Activated naive CD4-positive, alpha-beta T cell treated with anti-CD3 and anti-CD28 coated beads, Interleukin-2, amount 50 U/mL, for 24 hours (primary cell): ENCODE measurements around the gene SLC30A1.
"Not testable (repeated sequence)": the region's sequence is repeated elsewhere in the genome, so short reads cannot be mapped to it uniquely, and the experiment has no call there.

ENCODE experiments used
- H3K27ac Mint-ChIP-seq: one replicate; pipeline ENCODE4 v1.8.0; 2021; ENCODE audit warnings: mild to moderate bottlenecking, mixed read lengths
- H3K27me3 Mint-ChIP-seq: one replicate; pipeline ENCODE4 v1.8.0; 2021; ENCODE audit warnings: mixed read lengths
- H3K36me3 Mint-ChIP-seq: one replicate; pipeline ENCODE4 v1.8.0; 2021; ENCODE audit warnings: mixed read lengths
- H3K4me1 Mint-ChIP-seq: one replicate; pipeline ENCODE4 v1.8.0; 2021; ENCODE audit warnings: mixed read lengths
- H3K4me3 Mint-ChIP-seq: one replicate; pipeline ENCODE4 v1.8.0; 2021; ENCODE audit warnings: mild to moderate bottlenecking, mixed read lengths
- H3K9me3 Mint-ChIP-seq: one replicate; pipeline ENCODE4 v1.8.0; 2021; ENCODE audit warnings: mixed read lengths

Gene SLC30A1, protein sequence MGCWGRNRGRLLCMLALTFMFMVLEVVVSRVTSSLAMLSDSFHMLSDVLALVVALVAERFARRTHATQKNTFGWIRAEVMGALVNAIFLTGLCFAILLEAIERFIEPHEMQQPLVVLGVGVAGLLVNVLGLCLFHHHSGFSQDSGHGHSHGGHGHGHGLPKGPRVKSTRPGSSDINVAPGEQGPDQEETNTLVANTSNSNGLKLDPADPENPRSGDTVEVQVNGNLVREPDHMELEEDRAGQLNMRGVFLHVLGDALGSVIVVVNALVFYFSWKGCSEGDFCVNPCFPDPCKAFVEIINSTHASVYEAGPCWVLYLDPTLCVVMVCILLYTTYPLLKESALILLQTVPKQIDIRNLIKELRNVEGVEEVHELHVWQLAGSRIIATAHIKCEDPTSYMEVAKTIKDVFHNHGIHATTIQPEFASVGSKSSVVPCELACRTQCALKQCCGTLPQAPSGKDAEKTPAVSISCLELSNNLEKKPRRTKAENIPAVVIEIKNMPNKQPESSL

DNA sequence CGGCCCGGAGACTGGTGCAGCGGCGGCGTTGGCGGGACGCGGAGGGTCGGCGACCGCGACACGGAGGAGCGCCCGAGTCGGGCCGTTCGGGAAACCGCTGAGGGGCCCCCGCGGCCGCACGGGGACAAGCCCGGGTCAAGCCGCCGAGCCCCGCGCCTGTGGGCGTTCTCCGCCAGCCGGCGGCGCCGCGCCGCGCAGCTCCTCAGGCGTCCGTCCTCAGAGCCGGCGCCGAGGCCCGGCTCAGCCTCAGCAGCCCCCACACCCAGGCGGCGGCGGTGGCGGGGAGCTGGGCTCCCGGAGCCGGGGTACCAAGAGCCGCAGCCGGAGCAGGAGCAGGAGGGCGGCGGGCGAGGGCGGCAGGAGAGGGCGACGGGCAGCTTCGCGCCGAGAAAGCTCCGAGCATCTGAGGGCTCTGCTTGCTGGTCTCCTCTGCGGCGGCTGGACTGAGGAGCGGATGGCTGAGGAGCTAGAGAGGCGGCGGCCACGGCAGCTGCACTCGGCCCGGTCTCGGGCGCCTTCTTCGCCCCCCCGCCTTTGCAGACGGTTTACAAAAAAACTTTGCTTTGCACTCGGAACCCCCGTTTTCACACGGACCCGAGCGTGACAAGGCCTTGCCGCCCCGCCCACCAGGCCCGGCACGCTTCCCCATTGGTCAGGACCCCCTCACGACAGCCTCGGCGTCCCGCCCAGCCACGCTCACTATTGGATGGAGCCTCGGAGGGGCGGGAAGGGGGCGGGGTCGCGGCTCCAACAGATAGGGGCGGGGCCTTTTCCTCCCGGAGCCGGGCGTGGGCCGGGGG is at the start of gene SLC30A1:
TSS of gene SLC30A1 (minus strand) at position 522 of the 800 bp plus-strand sequence. CDS start 549 bp downstream, outside the sequence.
- no peaks in the 10 kb centered on the region for H3K9me3 Mint-ChIP-seq
- H3K27me3 Mint-ChIP-seq: no peaks in the 10 kb centered on the region
- H3K36me3 Mint-ChIP-seq: peaks cover 3% of the 10 kb centered on the region
- peak within 1 kb of the TSS; percentile 92 for H3K4me3 Mint-ChIP-seq
- peaks cover 43% of the 10 kb centered on the region for H3K4me1 Mint-ChIP-seq
- H3K27ac Mint-ChIP-seq: peak within 1 kb of the TSS; percentile 87

- H3K4me3 Mint-ChIP-seq: no peak overlapping the region
- peaks cover 5% of the 10 kb centered on the region for H3K4me1 Mint-ChIP-seq
- no peaks in the 10 kb centered on the region for H3K9me3 Mint-ChIP-seq
- H3K27me3 Mint-ChIP-seq: no peaks in the 10 kb centered on the region
- no peak overlapping the region for H3K27ac Mint-ChIP-seq
- H3K36me3 Mint-ChIP-seq: no peaks in the 10 kb centered on the region
These were observed 49.5 kb upstream of the SLC30A1 start for GRCh38 chr1:211628417-211628816.

GRCh38 chr1:211627259-211627658 is 48.3 kb upstream of the SLC30A1 start:
- no peak overlapping the region for H3K27ac Mint-ChIP-seq
- no peak overlapping the region for H3K4me3 Mint-ChIP-seq
- peaks cover 6% of the 10 kb centered on the region for H3K4me1 Mint-ChIP-seq
- H3K36me3 Mint-ChIP-seq: no peaks in the 10 kb centered on the region
- no peaks in the 10 kb centered on the region for H3K9me3 Mint-ChIP-seq
- no peaks in the 10 kb centered on the region for H3K27me3 Mint-ChIP-seq

GRCh38 chr1:211625866-211626265 is 46.9 kb upstream of the SLC30A1 start:
- H3K4me1 Mint-ChIP-seq, H3K27ac Mint-ChIP-seq, H3K4me3 Mint-ChIP-seq, H3K9me3 Mint-ChIP-seq, H3K36me3 Mint-ChIP-seq, H3K27me3 Mint-ChIP-seq: not testable (repeated sequence)

GRCh38 chr1:211625040-211625439 is 46.1 kb upstream of the SLC30A1 start:
- no peaks in the 10 kb centered on the region for H3K9me3 Mint-ChIP-seq
- no peaks in the 10 kb centered on the region for H3K27me3 Mint-ChIP-seq
- no peak overlapping the region for H3K27ac Mint-ChIP-seq
- no peak overlapping the region for H3K4me3 Mint-ChIP-seq
- H3K36me3 Mint-ChIP-seq: no peaks in the 10 kb centered on the region
- peaks cover 6% of the 10 kb centered on the region for H3K4me1 Mint-ChIP-seq

DNA sequence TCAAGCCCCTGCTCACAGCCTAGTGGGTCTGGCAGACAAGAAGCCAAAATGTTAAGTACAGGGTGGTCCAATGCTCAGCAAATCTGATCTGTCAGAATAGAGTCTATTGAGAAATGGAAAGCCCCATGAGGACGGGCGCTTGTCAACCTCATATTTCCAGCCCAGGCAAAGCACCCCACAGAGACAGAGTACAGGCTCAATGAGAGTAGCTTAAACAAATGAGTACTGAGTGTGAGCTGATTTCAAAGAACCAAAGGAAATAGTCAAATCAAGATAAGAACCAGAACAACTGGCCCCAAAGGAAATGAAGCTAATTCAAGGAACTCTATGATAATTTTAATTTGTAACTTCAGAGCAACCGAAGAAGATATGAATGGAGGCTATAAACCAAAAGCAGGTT is 44.6 kb upstream of the SLC30A1 start:
- Mint-ChIP-seq H3K4me1 (peaks cover 6% of the 10 kb centered on the region), H3K27ac (peak overlapping the region; percentile 11), H3K4me3 (no peak overlapping the region), H3K9me3 (no peaks in the 10 kb centered on the region), H3K36me3 (no peaks in the 10 kb centered on the region), H3K27me3 (no peaks in the 10 kb centered on the region)

GRCh38 chr1:211621447-211622198 is 42.7 kb upstream of the SLC30A1 start:
- no peak overlapping the region for H3K27ac Mint-ChIP-seq
- H3K9me3 Mint-ChIP-seq: no peaks in the 10 kb centered on the region
- H3K36me3 Mint-ChIP-seq: no peaks in the 10 kb centered on the region
- peaks cover 6% of the 10 kb centered on the region for H3K4me1 Mint-ChIP-seq
- H3K27me3 Mint-ChIP-seq: no peaks in the 10 kb centered on the region
- H3K4me3 Mint-ChIP-seq: no peak overlapping the region

DNA sequence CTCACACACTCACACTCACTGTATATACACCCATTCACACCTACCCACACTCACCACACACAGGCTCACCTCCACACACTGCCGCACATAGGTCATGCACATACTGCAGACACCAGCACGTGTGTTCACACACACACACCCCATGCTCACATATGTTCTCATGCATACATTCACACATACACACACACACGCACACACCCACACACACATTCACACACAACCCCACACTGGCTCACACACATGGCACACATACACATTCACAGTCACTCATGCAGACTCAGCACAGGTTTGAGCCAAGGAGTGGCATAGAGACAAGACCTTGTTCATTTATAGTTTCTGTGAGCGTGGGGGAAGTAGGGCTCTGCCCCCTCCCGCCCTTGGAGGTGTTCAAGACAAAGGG is 41.1 kb upstream of the SLC30A1 start:
- no peak overlapping the region for H3K27ac Mint-ChIP-seq
- H3K4me1 Mint-ChIP-seq: peaks cover 6% of the 10 kb centered on the region
- no peak overlapping the region for H3K4me3 Mint-ChIP-seq
- no peaks in the 10 kb centered on the region for H3K9me3 Mint-ChIP-seq
- H3K27me3 Mint-ChIP-seq: no peaks in the 10 kb centered on the region
- no peaks in the 10 kb centered on the region for H3K36me3 Mint-ChIP-seq

- no peaks in the 10 kb centered on the region for H3K27me3 Mint-ChIP-seq
- H3K4me1 Mint-ChIP-seq: peaks cover 6% of the 10 kb centered on the region
- no peaks in the 10 kb centered on the region for H3K36me3 Mint-ChIP-seq
- no peaks in the 10 kb centered on the region for H3K9me3 Mint-ChIP-seq
- H3K4me3 Mint-ChIP-seq: no peak overlapping the region
- H3K27ac Mint-ChIP-seq: no peak overlapping the region
These were observed 40.4 kb upstream of the SLC30A1 start for GRCh38 chr1:211619033-211619996.

DNA sequence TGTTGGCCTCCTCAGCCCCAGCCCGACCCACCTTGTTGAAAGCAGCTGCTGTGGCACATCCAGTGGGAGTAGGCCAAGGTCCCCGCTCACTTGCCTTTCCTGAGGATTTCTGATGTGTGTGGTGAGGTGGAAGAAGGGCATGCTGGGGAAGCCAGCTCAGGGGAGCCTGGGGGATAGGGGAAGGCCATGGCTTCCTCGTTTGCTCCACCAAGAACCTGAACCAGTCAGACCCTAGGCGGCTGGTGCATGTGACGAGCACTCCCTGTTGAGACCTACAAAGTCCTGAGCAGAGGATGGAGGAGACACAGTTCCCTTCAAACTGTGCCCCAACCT is 38.0 kb upstream of the SLC30A1 start:
- H3K4me1 Mint-ChIP-seq: no peaks in the 10 kb centered on the region
- no peaks in the 10 kb centered on the region for H3K36me3 Mint-ChIP-seq
- no peaks in the 10 kb centered on the region for H3K27me3 Mint-ChIP-seq
- no peak overlapping the region for H3K27ac Mint-ChIP-seq
- H3K9me3 Mint-ChIP-seq: no peaks in the 10 kb centered on the region
- no peak overlapping the region for H3K4me3 Mint-ChIP-seq

DNA sequence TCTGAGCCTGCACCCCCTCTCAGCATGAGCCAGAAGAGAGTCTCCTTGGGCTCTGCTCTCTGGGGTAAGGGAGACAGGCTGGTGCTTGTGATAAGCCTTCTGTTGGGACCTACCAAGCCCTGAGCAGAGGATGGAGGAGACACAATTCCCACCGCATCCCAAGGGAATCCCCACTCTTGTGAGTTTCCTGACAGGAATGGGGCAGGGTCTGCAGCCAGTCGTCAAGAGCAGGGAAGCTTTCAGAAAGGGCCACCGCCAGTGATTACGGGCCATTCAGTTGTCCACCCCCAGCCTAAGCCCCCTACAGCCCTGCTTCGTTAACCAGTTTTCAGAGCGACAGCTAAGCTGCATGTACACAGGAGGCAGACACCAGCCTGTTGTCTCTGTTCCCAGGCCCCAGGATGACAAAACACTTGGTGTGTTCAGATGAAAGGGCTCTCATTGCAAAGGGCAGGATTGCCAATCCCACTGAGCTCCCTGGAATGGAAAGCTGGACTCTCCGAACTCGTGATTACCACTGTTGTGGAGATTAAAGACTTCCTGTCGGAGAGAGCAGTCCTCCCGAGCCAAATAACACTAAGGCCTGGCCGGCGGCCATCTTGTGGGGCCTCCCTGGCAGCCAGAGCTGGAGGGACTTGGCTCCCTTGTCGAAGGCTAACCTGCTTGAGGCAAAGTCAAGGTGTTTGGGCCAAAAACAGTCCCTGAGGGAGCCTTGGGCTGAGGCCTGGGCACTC is 37.4 kb upstream of the SLC30A1 start:
- H3K4me1 Mint-ChIP-seq: no peaks in the 10 kb centered on the region
- H3K36me3 Mint-ChIP-seq: no peaks in the 10 kb centered on the region
- no peak overlapping the region for H3K4me3 Mint-ChIP-seq
- H3K27ac Mint-ChIP-seq: no peak overlapping the region
- H3K27me3 Mint-ChIP-seq: no peaks in the 10 kb centered on the region
- H3K9me3 Mint-ChIP-seq: no peaks in the 10 kb centered on the region

- Mint-ChIP-seq H3K27me3 (no peaks in the 10 kb centered on the region), H3K9me3 (no peaks in the 10 kb centered on the region), H3K4me1 (no peaks in the 10 kb centered on the region), H3K27ac (no peak overlapping the region), H3K4me3 (no peak overlapping the region), H3K36me3 (no peaks in the 10 kb centered on the region)
These were observed 35.7 kb upstream of the SLC30A1 start for GRCh38 chr1:211614615-211615014.

- Mint-ChIP-seq H3K9me3 (no peaks in the 10 kb centered on the region), H3K27ac (no peak overlapping the region), H3K4me3 (no peak overlapping the region), H3K36me3 (no peaks in the 10 kb centered on the region), H3K4me1 (no peaks in the 10 kb centered on the region), H3K27me3 (no peaks in the 10 kb centered on the region)
These were observed 35.0 kb upstream of the SLC30A1 start for GRCh38 chr1:211613951-211614350.
